Naive thymus-derived CD4-positive, alpha-beta T cell (primary cell): Measurements from ENCODE around the gene SURF2. TPM values are rescaled to one million over a fixed set of nuclear protein-coding genes. Genes with fewer than 3 reads are reported as not detected.

Source experiments
- ATAC-seq: fragments of 150-1000 bp; cut with Tn5 transposase; 2 replicates; pipeline ENCODE4 v1.10.0; 2021; ENCODE audit warnings: mild to moderate bottlenecking, moderate library complexity
- CTCF ChIA-PET: fragments of 350-600 bp; sonication (Branson Sonifier 250); formaldehyde crosslinking; loops from one replicate; lab custom pipeline; 2021; ENCODE audit warnings: antibody characterized with exemption; lab: Charles Lee
- POLR2A ChIA-PET: fragments of 350-600 bp; sonication (Branson Sonifier 250); formaldehyde crosslinking; loops from one replicate; lab custom pipeline; 2021; ENCODE audit warnings: antibody characterized with exemption, inconsistent platforms; lab: Charles Lee
- DNase-seq, 9 donors: peaks; one replicate each; pipeline versions ENCODE4 v3.0.0 to v3.0.0-alpha.2; 2020 to 2022; ENCODE audit warnings: mixed read lengths in 1 of 9
- H3K27ac ChIP-seq: one replicate; pipeline ENCODE4 v1.7.0; 2013; ENCODE audit warnings: mild to moderate bottlenecking, low read depth, low read length, moderate library complexity
- H3K27me3 ChIP-seq, 2 donors: one replicate each; pipeline ENCODE4 v1.7.0; 2013; ENCODE audit warnings: low read length in 2 of 2, mild to moderate bottlenecking in 2 of 2, moderate library complexity in 2 of 2; ENCODE audit not compliant: control insufficient read depth in 2 of 2, insufficient read depth in 2 of 2
- H3K36me3 ChIP-seq, 3 experiments: 1 replicate in 2 of 3; 2 replicates in 1 of 3; pipeline ENCODE4 v1.7.0; 2013; ENCODE audit warnings: low read length in 3 of 3, mild to moderate bottlenecking in 3 of 3, moderate library complexity in 1 of 3; ENCODE audit not compliant: insufficient read depth in 3 of 3, control insufficient read depth in 2 of 3
- H3K4me1 ChIP-seq, 2 donors: one replicate each; pipeline ENCODE4 v1.7.0; 2013; ENCODE audit warnings: low read length in 2 of 2, mild to moderate bottlenecking in 2 of 2, moderate library complexity in 1 of 2; ENCODE audit not compliant: control insufficient read depth in 2 of 2, insufficient read depth in 2 of 2
- H3K4me3 ChIP-seq: 2 replicates; pipeline ENCODE4 v1.7.0; 2013; ENCODE audit warnings: mild to moderate bottlenecking, low read length
- H3K9me3 ChIP-seq, 3 experiments: 1 replicate in 2 of 3; 2 replicates in 1 of 3; pipeline ENCODE4 v1.7.0; 2013; ENCODE audit warnings: low read length in 3 of 3; ENCODE audit not compliant: control insufficient read depth in 2 of 3
- H3K27ac Mint-ChIP-seq, 9 donors: one replicate each; pipeline ENCODE4 v1.8.0; 2020 to 2022; ENCODE audit warnings: mixed read lengths in 9 of 9, mild to moderate bottlenecking in 8 of 9, moderate library complexity in 5 of 9, inconsistent platforms in 2 of 9
- H3K27me3 Mint-ChIP-seq, 5 donors: one replicate each; pipeline ENCODE4 v1.8.0; 2021 to 2022; ENCODE audit warnings: mixed read lengths in 5 of 5, mild to moderate bottlenecking in 1 of 5
- H3K36me3 Mint-ChIP-seq, 5 donors: one replicate each; pipeline ENCODE4 v1.8.0; 2020 to 2022; ENCODE audit warnings: mixed read lengths in 5 of 5, mild to moderate bottlenecking in 3 of 5, inconsistent platforms in 1 of 5
- H3K4me1 Mint-ChIP-seq, 7 donors: one replicate each; pipeline ENCODE4 v1.8.0; 2020 to 2022; ENCODE audit warnings: mixed read lengths in 7 of 7, mild to moderate bottlenecking in 3 of 7, inconsistent platforms in 1 of 7
- H3K4me3 Mint-ChIP-seq, 10 donors: one replicate each; pipeline ENCODE4 v1.8.0; 2020 to 2022; ENCODE audit warnings: mild to moderate bottlenecking in 10 of 10, mixed read lengths in 10 of 10, moderate library complexity in 6 of 10, inconsistent platforms in 2 of 10
- H3K9me3 Mint-ChIP-seq, 11 donors: one replicate each; pipeline ENCODE4 v1.8.0; 2020 to 2022; ENCODE audit warnings: mixed read lengths in 11 of 11, mild to moderate bottlenecking in 4 of 11, inconsistent platforms in 1 of 11, moderate library complexity in 1 of 11
- intact Hi-C, 2 donors: fragments of 100-400 bp; cut with micrococcal nuclease; formaldehyde crosslinking; loops; one replicate each; pipeline ENCODE4 v1.15.1; 2023
- polyA plus RNA-seq, 2 donors: library from polyadenylated mRNA; unstranded; fragments of 300-500 nt; fragmentation: Illumina TruSeq; gene quantifications; one replicate each; pipeline ENCODE4 v1.2.3, GENCODE V29; 2021
- total RNA-seq, 6 experiments: library from RNA in 5 of 6; stranded (reverse) in 5 of 6; gene quantifications; 1 replicate in 5 of 6; 2 replicates in 1 of 6; pipeline ENCODE4 v1.2.3 and lab custom pipeline; 2021 to 2026

SURF2 gene
- total and polyA plus RNA-seq, 7 experiments from 2014 or later = 15.0 to 44.5 (median 21.9) TPM

- POLR2A ChIA-PET = interaction anchor here (0.7 to 2.1 kb wide), 7 partner anchors 9 to 79 kb away, joined by 3 to 24 read pairs (median 5); no protein-coding TSS in a partner anchor
- intact Hi-C loops = loop anchor here (1.0 to 10.0 kb wide), 11 partner anchors 7 to 816 kb away; partner anchors contain the start of genes REXO4 (in 2 of the 2), STKLD1 (in 2 of the 2), SURF1 (in 2 of the 2) and SURF2 (in 2 of the 2)
- CTCF ChIA-PET = no interaction called here
These were observed 7.4 kb upstream of the SURF2 start for GRCh38 chr9:133348718-133349573.

GRCh38 chr9:133349965-133350616, 6.3 kb upstream of the SURF2 start:
- Histone ChIP-seq H3K27me3 (no peaks in the 10 kb centered on the region), H3K9me3 (no peaks in the 10 kb centered on the region), H3K4me1 (peaks cover 19 to 24% of the 10 kb centered on the region in 2 donors), H3K36me3 (peaks cover 20 to 76% (median 31%) of the 10 kb centered on the region in 3 experiments), H3K4me3 (no peak overlapping the region), H3K27ac (peak overlapping the region; percentile 98)
- Mint-ChIP-seq H3K27ac (peak overlapping the region in 7 of 9 donors; percentile 17 to 99 (median 51)), H3K9me3 (peaks cover 0 to 2% (median 0%) of the 10 kb centered on the region in 11 donors), H3K36me3 (peaks cover 8 to 44% (median 39%) of the 10 kb centered on the region in 5 donors), H3K27me3 (peaks cover 0 to 2% (median 0%) of the 10 kb centered on the region in 5 donors), H3K4me3 (peak overlapping the region in 6 of 10 donors; percentile 6 to 100 (median 30)), H3K4me1 (peaks cover 24 to 57% (median 44%) of the 10 kb centered on the region in 7 donors)
- intact Hi-C loops = loop anchor here (2.0 to 10.0 kb wide), 5 partner anchors 67 to 815 kb away; partner anchors contain the start of genes BRD3 (in 1 of the 2), CACFD1 (in 1 of the 2), GTF3C5 (in 1 of the 2) and REXO4 (in 1 of the 2)
- ChIA-PET POLR2A (interaction anchor here (1.0 to 10.5 kb wide), 4 partner anchors 9 to 26 kb away, joined by 3 to 185 read pairs (median 4); partner anchors contain the start of genes STKLD1 and SURF4), CTCF (no interaction called here)
- ATAC-seq (no peak), DNase-seq (no peak)

More at GRCh38 chr9:133348718-133349573, 7.4 kb upstream of the SURF2 start:
- no peaks in the 10 kb centered on the region for H3K9me3 ChIP-seq
- Mint-ChIP-seq H3K27me3 (peaks cover 0 to 2% (median 0%) of the 10 kb centered on the region in 5 donors), H3K4me1 (peaks cover 24 to 49% (median 39%) of the 10 kb centered on the region in 7 donors), H3K36me3 (peaks cover 8 to 46% (median 39%) of the 10 kb centered on the region in 5 donors), H3K27ac (peak overlapping the region; percentile 87 to 99 (median 97)), H3K9me3 (peaks cover 0 to 2% (median 0%) of the 10 kb centered on the region in 11 donors), H3K4me3 (peak overlapping the region; percentile 94 to 100 (median 98))
- peak in 1 of 9 donors; percentile 27 for DNase-seq
- peak overlapping the region; percentile 98 for H3K27ac ChIP-seq
- H3K4me3 ChIP-seq = peak overlapping the region; percentile 93
- peaks cover 20 to 80% (median 31%) of the 10 kb centered on the region in 3 experiments for H3K36me3 ChIP-seq
- no peak for ATAC-seq
- no peaks in the 10 kb centered on the region for H3K27me3 ChIP-seq
- peaks cover 19 to 21% of the 10 kb centered on the region in 2 donors for H3K4me1 ChIP-seq

- Histone ChIP-seq H3K9me3 (no peaks in the 10 kb centered on the region), H3K27ac (no peak overlapping the region), H3K4me1 (peaks cover 13 to 26% of the 10 kb centered on the region in 2 donors), H3K4me3 (no peak overlapping the region), H3K27me3 (no peaks in the 10 kb centered on the region), H3K36me3 (peaks cover 20 to 68% (median 31%) of the 10 kb centered on the region in 3 experiments)
- CTCF ChIA-PET = interaction anchor here (3.3 kb wide), 1 partner anchor 19 kb away, joined by 11 read pairs; no protein-coding TSS in a partner anchor
- Mint-ChIP-seq H3K27me3 (peaks cover 0 to 2% (median 0%) of the 10 kb centered on the region in 5 donors), H3K4me3 (no peak overlapping the region), H3K4me1 (peaks cover 19 to 54% (median 38%) of the 10 kb centered on the region in 7 donors), H3K36me3 (peaks cover 8 to 42% (median 38%) of the 10 kb centered on the region in 5 donors), H3K9me3 (peaks cover 0 to 2% (median 0%) of the 10 kb centered on the region in 11 donors), H3K27ac (peak overlapping the region in 1 of 9 donors; percentile 52)
- DNase-seq (no peak), ATAC-seq (no peak)
- intact Hi-C loops = no loop called here
- POLR2A ChIA-PET = interaction anchor here (1.1 to 10.5 kb wide), 2 partner anchors 11 to 18 kb away, joined by 4 to 185 read pairs; partner anchors contain the start of gene SURF4
These were observed 4.8 kb upstream of the SURF2 start for GRCh38 chr9:133351526-133351907.

GRCh38 chr9:133351908-133352634, 4.3 kb upstream of the SURF2 start:
- ATAC-seq (no peak), DNase-seq (peak in 4 of 9 donors; percentile 17 to 44 (median 26))
- peaks cover 20 to 72% (median 31%) of the 10 kb centered on the region in 3 experiments for H3K36me3 ChIP-seq
- H3K9me3 ChIP-seq = no peaks in the 10 kb centered on the region
- ChIA-PET CTCF (interaction anchor here (3.3 kb wide), 1 partner anchor 19 kb away, joined by 11 read pairs; no protein-coding TSS in a partner anchor), POLR2A (interaction anchor here (0.7 to 10.5 kb wide), 3 partner anchors 8 to 17 kb away, joined by 3 to 185 read pairs (median 4); partner anchors contain the start of gene SURF4)
- no peaks in the 10 kb centered on the region for H3K27me3 ChIP-seq
- Mint-ChIP-seq H3K36me3 (peaks cover 8 to 42% (median 36%) of the 10 kb centered on the region in 5 donors), H3K4me3 (no peak overlapping the region), H3K27ac (peak overlapping the region in 2 of 9 donors; percentile 10 to 52), H3K4me1 (peaks cover 15 to 50% (median 34%) of the 10 kb centered on the region in 7 donors), H3K27me3 (peaks cover 0 to 2% (median 0%) of the 10 kb centered on the region in 5 donors), H3K9me3 (peaks cover 0 to 2% (median 0%) of the 10 kb centered on the region in 11 donors)
- no peak overlapping the region for H3K4me3 ChIP-seq
- intact Hi-C loops = no loop called here
- H3K4me1 ChIP-seq = peaks cover 9 to 22% of the 10 kb centered on the region in 2 donors
- H3K27ac ChIP-seq = no peak overlapping the region

- ATAC-seq (no peak), DNase-seq (no peak)
- peaks cover 20 to 55% (median 38%) of the 10 kb centered on the region in 7 donors for H3K4me1 Mint-ChIP-seq
- H3K9me3 Mint-ChIP-seq = peaks cover 0 to 2% (median 0%) of the 10 kb centered on the region in 11 donors
- intact Hi-C loops = no loop called here
- no peak overlapping the region for H3K27ac ChIP-seq
- peaks cover 8 to 42% (median 38%) of the 10 kb centered on the region in 5 donors for H3K36me3 Mint-ChIP-seq
- H3K4me1 ChIP-seq = peaks cover 17 to 28% of the 10 kb centered on the region in 2 donors
- no peaks in the 10 kb centered on the region for H3K27me3 ChIP-seq
- peaks cover 0 to 2% (median 0%) of the 10 kb centered on the region in 5 donors for H3K27me3 Mint-ChIP-seq
- peaks cover 20 to 74% (median 31%) of the 10 kb centered on the region in 3 experiments for H3K36me3 ChIP-seq
- H3K4me3 ChIP-seq = no peak overlapping the region
- H3K4me3 Mint-ChIP-seq = peak overlapping the region in 1 of 10 donors; percentile 13
- ChIA-PET CTCF (interaction anchor here (3.3 kb wide), 1 partner anchor 18 kb away, joined by 11 read pairs; no protein-coding TSS in a partner anchor), POLR2A (interaction anchor here (0.7 to 10.5 kb wide), 2 partner anchors 16 to 24 kb away, joined by 3 to 185 read pairs; partner anchors contain the start of gene SURF4)
- H3K27ac Mint-ChIP-seq = peak overlapping the region in 6 of 9 donors; percentile 14 to 81 (median 55)
- no peaks in the 10 kb centered on the region for H3K9me3 ChIP-seq
These were observed 3.6 kb upstream of the SURF2 start for GRCh38 chr9:133352635-133353340.
